HepG2 (cell line): ENCODE data around the gene GDPD5. TPM values are rescaled to one million over a fixed set of nuclear protein-coding genes. Genes with fewer than 3 reads are reported as not detected.

ENCODE experiments used
- ATAC-seq: fragments of 200-7000 bp; cut with Tn5 transposase; 3 replicates; pipeline ENCODE4 v1.9.1; 2020; ENCODE audit warnings: mild to moderate bottlenecking, moderate library complexity
- BruUV-seq: library from RNA; stranded (reverse); fragments of 400-500 nt; replicated peaks from 2 replicates; lab custom pipeline; 2021; lab: Mats Ljungman, UMichigan
- CTCF ChIA-PET: fragments of 300-600 bp; formaldehyde crosslinking; extraction: SDS; loops from one replicate; lab custom pipeline; 2021; ENCODE audit warnings: low total read pairs, inconsistent platforms, low intra/inter-chr PET ratio; lab: Yijun Ruan, JAX
- POLR2A ChIA-PET: fragments of 350-600 bp; sonication (Branson Sonifier 250); formaldehyde crosslinking; loops from one replicate; lab custom pipeline; 2020; ENCODE audit warnings: antibody characterized with exemption, inconsistent platforms; lab: Yijun Ruan, JAX
- DNase-seq: peaks from one replicate; pipeline ENCODE4 v3.0.0-alpha.2; 2015; ENCODE audit warnings: low spot score
- FAIRE-seq: peaks from 3 replicates; lab custom pipeline; 2011; peaks lifted over from hg19 to GRCh38; lab: Jason Lieb, UNC
- H2AFZ ChIP-seq: one replicate; pipeline ENCODE4 v1.6.1; 2011; ENCODE audit warnings: low read length, inconsistent platforms
- H3K27ac ChIP-seq: fragments of 300-600 bp; 3 replicates; pipeline ENCODE4 v1.8.0; 2011; ENCODE audit warnings: mixed run types, mild to moderate bottlenecking, mixed read lengths, low read length, inconsistent platforms; ENCODE audit not compliant: insufficient read depth; ENCODE audit errors: extremely low read length
- H3K27me3 ChIP-seq, 2 experiments: fragments of 200-600 bp in 1 of 2; 2 replicates in 1 of 2; 3 replicates in 1 of 2; pipeline versions ENCODE4 v1.6.0 to v1.8.0; 2011; ENCODE audit warnings: low read length in 2 of 2, mild to moderate bottlenecking in 2 of 2, moderate library complexity in 2 of 2, inconsistent platforms in 1 of 2; ENCODE audit not compliant: insufficient read depth in 2 of 2, control insufficient read depth in 1 of 2
- H3K36me3 ChIP-seq, 2 experiments: fragments of 200-600 bp in 1 of 2; replicated peaks in 1 of 2; 2 replicates in 1 of 2; 3 replicates in 1 of 2; pipeline versions ENCODE4 v1.5.1 to v1.8.0; 2011; ENCODE audit warnings: low read length in 2 of 2, inconsistent platforms in 1 of 2; ENCODE audit not compliant: insufficient read depth in 2 of 2, control insufficient read depth in 1 of 2
- H3K4me1 ChIP-seq: 2 replicates; pipeline ENCODE4 v1.5.1; 2012; ENCODE audit warnings: low read length, inconsistent platforms; ENCODE audit not compliant: insufficient read depth
- H3K4me2 ChIP-seq: 2 replicates; pipeline ENCODE4 v1.6.0; 2011; ENCODE audit warnings: low read depth, low read length, inconsistent platforms
- H3K4me3 ChIP-seq, 3 experiments: fragments of 200-600 bp in 1 of 3; sonication (generic), shearing (Covaris generic) in 1 of 3; replicated peaks in 1 of 3; 2 replicates each; pipeline ENCODE4 v1.5.1; 2011 to 2016; ENCODE audit warnings: low read length in 3 of 3, inconsistent platforms in 2 of 3, low read depth in 2 of 3, mild to moderate bottlenecking in 2 of 3, control low read depth in 1 of 3, mixed read lengths in 1 of 3; ENCODE audit not compliant: insufficient read depth in 1 of 3
- H3K79me2 ChIP-seq: one replicate; pipeline ENCODE4 v1.6.1; 2011; ENCODE audit warnings: low read length, inconsistent platforms; ENCODE audit not compliant: insufficient read depth
- H3K9ac ChIP-seq: 2 replicates; pipeline ENCODE4 v1.6.0; 2011; ENCODE audit warnings: mild to moderate bottlenecking, low read depth, low read length, inconsistent platforms; ENCODE audit not compliant: insufficient read depth
- H3K9me3 ChIP-seq: 2 replicates; pipeline ENCODE4 v1.5.1; 2012; ENCODE audit warnings: mild to moderate bottlenecking, low read length
- H4K20me1 ChIP-seq: 2 replicates; pipeline ENCODE4 v1.6.0; 2011; ENCODE audit warnings: inconsistent platforms, mild to moderate bottlenecking, low read length, moderate library complexity; ENCODE audit not compliant: insufficient read depth
- BORCS8-MEF2B ChIP-seq: sonication (generic); formaldehyde crosslinking; IDR thresholded peaks from 2 replicates; pipeline ENCODE4 v1.8.0; 2022; ENCODE audit warnings: mild to moderate bottlenecking, missing genetic modification reagents
- GTF2F1 ChIP-seq: fragments of 150-350 bp; IDR thresholded peaks from 2 replicates; pipeline ENCODE4 v1.6.1; 2014; ENCODE audit warnings: low read length
- KLF15 ChIP-seq: sonication (generic); formaldehyde crosslinking; IDR thresholded peaks from 2 replicates; pipeline ENCODE4 v1.8.1; 2023; ENCODE audit warnings: borderline replicate concordance, mild to moderate bottlenecking, inconsistent platforms, missing genetic modification reagents, mixed read lengths
- NRL ChIP-seq: sonication (generic); formaldehyde crosslinking; IDR thresholded peaks from 2 replicates; pipeline ENCODE4 v1.5.0; 2020; ENCODE audit warnings: missing genetic modification reagents, mild to moderate bottlenecking, moderate library complexity, borderline replicate concordance
- POLR2AphosphoS5 ChIP-seq: IDR thresholded peaks from 2 replicates; pipeline ENCODE4 v1.6.1; 2012; ENCODE audit warnings: low read depth, low read length
- SMARCC2 ChIP-seq: fragments of 450-650 bp; IDR thresholded peaks from 2 replicates; pipeline ENCODE4 v1.6.1; 2017; ENCODE audit warnings: antibody characterized with exemption, mild to moderate bottlenecking
- ZMYM4 ChIP-seq: sonication (generic); formaldehyde crosslinking; IDR thresholded peaks from 2 replicates; pipeline ENCODE4 v1.8.1; 2023; ENCODE audit warnings: mild to moderate bottlenecking, missing genetic modification reagents
- ZNF124 ChIP-seq: sonication (generic); formaldehyde crosslinking; IDR thresholded peaks from 2 replicates; pipeline ENCODE4 v1.4.0; 2020; ENCODE audit warnings: missing genetic modification reagents
- ZNF350 ChIP-seq: sonication (generic); formaldehyde crosslinking; IDR thresholded peaks from 2 replicates; pipeline ENCODE4 v1.4.0; 2020; ENCODE audit warnings: mild to moderate bottlenecking, low read depth, missing genetic modification reagents, borderline replicate concordance
- ZNF670 ChIP-seq: sonication (generic); formaldehyde crosslinking; IDR thresholded peaks from 2 replicates; pipeline ENCODE4 v1.8.0; 2022; ENCODE audit warnings: mild to moderate bottlenecking, missing genetic modification reagents, borderline replicate concordance
- ZNF766 ChIP-seq: sonication (generic); formaldehyde crosslinking; IDR thresholded peaks from 2 replicates; pipeline ENCODE4 v1.5.0; 2020; ENCODE audit warnings: missing genetic modification reagents, borderline replicate concordance
- WGBS: methylation state at CpG from one replicate; pipeline ENCODE4 v1.1.6; 2017; ENCODE audit warnings: low lambda C conversion rate; 5-methylcytosine and 5-hydroxymethylcytosine counted together
- in situ Hi-C: cut with HindIII; loops from 2 replicates; pipeline ENCODE4 v1.10.0; 2017; ENCODE audit warnings: low pct_unique_long_range_greater_than_20kb; ENCODE audit not compliant: extremely low pct_ligation_motif_present
- intact Hi-C: fragments of 100-400 bp; cut with micrococcal nuclease; formaldehyde crosslinking; loops from one replicate; pipeline ENCODE4 v1.10.0; 2022; ENCODE audit not compliant: unreplicated experiment
- polyA plus RNA-seq, 8 experiments: library from polyadenylated mRNA; depleted of rRNA in 3 of 8; stranded (reverse) in 7 of 8; unstranded in 1 of 8; fragments of >200 nt; fragmentation: Illumina TruSeq in 4 of 8; extraction: Trizol in 4 of 8; gene quantifications; 2 replicates each; pipeline versions ENCODE4 v1.2.1 to v1.2.3, GENCODE V29; 2011 to 2016; ENCODE audit warnings: low read depth in 4 of 8, missing spikeins in 1 of 8, mixed read lengths in 1 of 8; ENCODE audit not compliant: insufficient read depth in 1 of 8
- total RNA-seq, 5 experiments: library from RNA; depleted of rRNA; stranded (reverse); fragments of >200 nt; fragmentation: Illumina TruSeq; extraction: Trizol; gene quantifications; 2 replicates each; pipeline ENCODE4 v1.2.3, GENCODE V29; 2016; ENCODE audit warnings: low read depth in 1 of 5
- TF ChIP-seq, protein P1 (sequence below): sonication (generic); formaldehyde crosslinking; IDR thresholded peaks from 2 replicates; pipeline ENCODE4 v1.5.0; 2020; ENCODE audit warnings: mild to moderate bottlenecking, missing genetic modification reagents, borderline replicate concordance
- TF ChIP-seq, protein P2 (sequence below): sonication (generic); formaldehyde crosslinking; IDR thresholded peaks from 2 replicates; pipeline ENCODE4 v1.5.1; 2020; ENCODE audit warnings: mild to moderate bottlenecking, moderate library complexity, missing genetic modification reagents
- TF ChIP-seq, protein P3 (sequence below): sonication (generic); formaldehyde crosslinking; IDR thresholded peaks from 2 replicates; pipeline ENCODE4 v1.8.1; 2023; ENCODE audit warnings: mild to moderate bottlenecking, inconsistent platforms, moderate library complexity, missing genetic modification reagents, borderline replicate concordance
- TF ChIP-seq, protein P4 (sequence below): IDR thresholded peaks from 2 replicates; pipeline ENCODE4 v1.6.1; 2016; ENCODE audit warnings: missing compliant biosample characterization, missing genetic modification reagents, borderline replicate concordance

The GDPD5 gene
- total and polyA plus RNA-seq, 2 of the 13 experiments (the other 11 are each of a cell fraction or from before 2014, with no cell fraction given), result 55.0 to 67.5 TPM

DNA sequence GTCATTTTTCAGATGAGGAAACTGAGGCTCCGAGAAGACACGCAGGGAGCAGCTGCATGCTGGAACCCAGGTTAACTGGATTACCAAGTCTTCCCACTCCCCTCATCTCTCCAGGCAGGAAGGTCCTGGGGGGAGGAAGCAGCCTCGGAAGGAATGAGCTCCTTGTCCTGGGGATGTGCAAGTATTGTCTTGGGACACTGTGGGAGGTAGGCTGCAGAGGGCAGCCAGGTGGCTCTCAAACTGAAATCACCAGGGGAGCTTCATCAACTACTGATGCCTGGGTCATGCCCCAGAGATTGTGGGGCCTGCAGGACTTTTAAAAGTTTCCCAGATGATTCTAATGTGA, 7.6 kb downstream of the GDPD5 start:
- Histone ChIP-seq H3K9ac (peak overlapping the region; percentile 68), H3K4me3 (peak overlapping the region; percentile 14 to 43 (median 42); a peak in 5 of 6 replicates), H3K27me3 (no peaks in the 10 kb centered on the region), H2AFZ (no peak overlapping the region), H3K79me2 (peaks cover 66% of the 10 kb centered on the region), H4K20me1 (no peaks in the 10 kb centered on the region), H3K36me3 (peaks cover 7 to 14% of the 10 kb centered on the region in 2 experiments), H3K4me2 (peak overlapping the region; percentile 89), H3K27ac (peak overlapping the region; percentile 85), H3K9me3 (no peaks in the 10 kb centered on the region), H3K4me1 (peaks cover 100% of the 10 kb centered on the region)
- TSS peak; percentile 92 for BruUV-seq
- ATAC-seq, result peak; percentile 42
- POLR2A ChIA-PET, result interaction anchor here (0.7 to 3.4 kb wide), 14 partner anchors 8 to 126 kb away, joined by 3 to 17 read pairs (median 4); partner anchors contain the start of gene SERPINH1
- WGBS, result 7% methylated on average over 3 of the region's 3 CpGs
- CTCF ChIA-PET, result no interaction called here
- DNase-seq, result no peak
- intact Hi-C loops (no loop called here), in situ Hi-C loops (no loop called here)
- FAIRE-seq, result no peak
- TF ChIP-seq, protein P1, sequence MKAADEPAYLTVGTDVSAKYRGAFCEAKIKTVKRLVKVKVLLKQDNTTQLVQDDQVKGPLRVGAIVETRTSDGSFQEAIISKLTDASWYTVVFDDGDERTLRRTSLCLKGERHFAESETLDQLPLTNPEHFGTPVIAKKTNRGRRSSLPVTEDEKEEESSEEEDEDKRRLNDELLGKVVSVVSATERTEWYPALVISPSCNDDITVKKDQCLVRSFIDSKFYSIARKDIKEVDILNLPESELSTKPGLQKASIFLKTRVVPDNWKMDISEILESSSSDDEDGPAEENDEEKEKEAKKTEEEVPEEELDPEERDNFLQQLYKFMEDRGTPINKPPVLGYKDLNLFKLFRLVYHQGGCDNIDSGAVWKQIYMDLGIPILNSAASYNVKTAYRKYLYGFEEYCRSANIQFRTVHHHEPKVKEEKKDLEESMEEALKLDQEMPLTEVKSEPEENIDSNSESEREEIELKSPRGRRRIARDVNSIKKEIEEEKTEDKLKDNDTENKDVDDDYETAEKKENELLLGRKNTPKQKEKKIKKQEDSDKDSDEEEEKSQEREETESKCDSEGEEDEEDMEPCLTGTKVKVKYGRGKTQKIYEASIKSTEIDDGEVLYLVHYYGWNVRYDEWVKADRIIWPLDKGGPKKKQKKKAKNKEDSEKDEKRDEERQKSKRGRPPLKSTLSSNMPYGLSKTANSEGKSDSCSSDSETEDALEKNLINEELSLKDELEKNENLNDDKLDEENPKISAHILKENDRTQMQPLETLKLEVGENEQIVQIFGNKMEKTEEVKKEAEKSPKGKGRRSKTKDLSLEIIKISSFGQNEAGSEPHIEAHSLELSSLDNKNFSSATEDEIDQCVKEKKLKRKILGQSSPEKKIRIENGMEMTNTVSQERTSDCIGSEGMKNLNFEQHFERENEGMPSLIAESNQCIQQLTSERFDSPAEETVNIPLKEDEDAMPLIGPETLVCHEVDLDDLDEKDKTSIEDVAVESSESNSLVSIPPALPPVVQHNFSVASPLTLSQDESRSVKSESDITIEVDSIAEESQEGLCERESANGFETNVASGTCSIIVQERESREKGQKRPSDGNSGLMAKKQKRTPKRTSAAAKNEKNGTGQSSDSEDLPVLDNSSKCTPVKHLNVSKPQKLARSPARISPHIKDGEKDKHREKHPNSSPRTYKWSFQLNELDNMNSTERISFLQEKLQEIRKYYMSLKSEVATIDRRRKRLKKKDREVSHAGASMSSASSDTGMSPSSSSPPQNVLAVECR (CRISPR knock-in tag), result peak; percentile 6; the same call in 1 of the 2 replicates
- TF ChIP-seq ZNF670 (CRISPR knock-in tag) (no peak), ZMYM4 (peak; percentile 40; the same call in 1 of the 2 replicates), GTF2F1 (no peak), ZNF124 (CRISPR knock-in tag) (no peak), NRL (CRISPR knock-in tag) (0 out of 2 replicates have a peak, but pooled peaks have one; percentile 60), ZNF350 (CRISPR knock-in tag) (peak; percentile 32; the same call in 1 of the 2 replicates), BORCS8-MEF2B (0 out of 2 replicates have a peak, but pooled peaks have one; percentile 14), ZNF766 (CRISPR knock-in tag) (0 out of 2 replicates have a peak, but pooled peaks have one; percentile 10), POLR2AphosphoS5 (no peak), KLF15 (CRISPR knock-in tag) (0 out of 2 replicates have a peak, but pooled peaks have one; percentile 7), SMARCC2 (no peak)
- TF ChIP-seq, protein P2, sequence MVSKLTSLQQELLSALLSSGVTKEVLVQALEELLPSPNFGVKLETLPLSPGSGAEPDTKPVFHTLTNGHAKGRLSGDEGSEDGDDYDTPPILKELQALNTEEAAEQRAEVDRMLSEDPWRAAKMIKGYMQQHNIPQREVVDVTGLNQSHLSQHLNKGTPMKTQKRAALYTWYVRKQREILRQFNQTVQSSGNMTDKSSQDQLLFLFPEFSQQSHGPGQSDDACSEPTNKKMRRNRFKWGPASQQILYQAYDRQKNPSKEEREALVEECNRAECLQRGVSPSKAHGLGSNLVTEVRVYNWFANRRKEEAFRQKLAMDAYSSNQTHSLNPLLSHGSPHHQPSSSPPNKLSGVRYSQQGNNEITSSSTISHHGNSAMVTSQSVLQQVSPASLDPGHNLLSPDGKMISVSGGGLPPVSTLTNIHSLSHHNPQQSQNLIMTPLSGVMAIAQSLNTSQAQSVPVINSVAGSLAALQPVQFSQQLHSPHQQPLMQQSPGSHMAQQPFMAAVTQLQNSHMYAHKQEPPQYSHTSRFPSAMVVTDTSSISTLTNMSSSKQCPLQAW (CRISPR knock-in tag), result no peak
- TF ChIP-seq, protein P3, sequence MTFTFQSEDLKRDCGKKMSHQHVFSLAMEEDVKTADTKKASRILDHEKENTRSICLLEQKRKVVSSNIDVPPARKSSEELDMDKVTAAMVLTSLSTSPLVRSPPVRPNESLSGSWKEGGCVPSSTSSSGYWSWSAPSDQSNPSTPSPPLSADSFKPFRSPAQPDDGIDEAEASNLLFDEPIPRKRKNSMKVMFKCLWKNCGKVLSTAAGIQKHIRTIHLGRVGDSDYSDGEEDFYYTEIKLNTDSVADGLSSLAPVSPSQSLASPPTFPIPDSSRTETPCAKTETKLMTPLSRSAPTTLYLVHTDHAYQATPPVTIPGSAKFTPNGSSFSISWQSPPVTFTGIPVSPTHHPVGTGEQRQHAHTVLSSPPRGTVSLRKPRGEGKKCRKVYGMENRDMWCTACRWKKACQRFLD (CRISPR knock-in tag), result no peak
- TF ChIP-seq, protein P4, sequence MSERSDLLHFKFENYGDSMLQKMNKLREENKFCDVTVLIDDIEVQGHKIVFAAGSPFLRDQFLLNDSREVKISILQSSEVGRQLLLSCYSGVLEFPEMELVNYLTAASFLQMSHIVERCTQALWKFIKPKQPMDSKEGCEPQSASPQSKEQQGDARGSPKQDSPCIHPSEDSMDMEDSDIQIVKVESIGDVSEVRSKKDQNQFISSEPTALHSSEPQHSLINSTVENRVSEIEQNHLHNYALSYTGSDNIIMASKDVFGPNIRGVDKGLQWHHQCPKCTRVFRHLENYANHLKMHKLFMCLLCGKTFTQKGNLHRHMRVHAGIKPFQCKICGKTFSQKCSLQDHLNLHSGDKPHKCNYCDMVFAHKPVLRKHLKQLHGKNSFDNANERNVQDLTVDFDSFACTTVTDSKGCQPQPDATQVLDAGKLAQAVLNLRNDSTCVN (CRISPR knock-in tag), result no peak
